ENCODE results near the gene DEDD. TPM values are rescaled to one million over a fixed set of nuclear protein-coding genes. Genes with fewer than 3 reads are reported as not detected.

The DEDD gene
- total RNA-seq, 1 experiment from 2014 or later, result 32.8 TPM

DNA sequence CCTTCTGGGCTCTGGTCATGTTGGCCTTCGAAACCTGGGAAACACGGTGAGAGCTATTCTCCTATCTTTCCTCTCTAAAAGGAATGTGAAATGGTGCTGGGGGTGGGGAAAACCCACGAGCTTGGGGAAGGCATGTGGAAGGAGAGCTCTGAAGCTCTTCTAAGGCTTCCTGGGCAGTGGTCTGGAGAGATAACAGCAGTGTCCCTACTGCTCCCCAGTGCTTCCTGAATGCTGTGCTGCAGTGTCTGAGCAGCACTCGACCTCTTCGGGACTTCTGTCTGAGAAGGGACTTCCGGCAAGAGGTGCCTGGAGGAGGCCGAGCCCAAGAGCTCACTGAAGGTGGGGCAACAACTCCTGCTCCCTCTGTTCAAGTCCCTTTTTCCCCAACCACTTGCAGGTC, 29.6 kb upstream of the DEDD start:
- H3K79me2 ChIP-seq (ENCODE audit: insufficient read depth, low read length), result peaks cover 11% of the 10 kb centered on the region; the same call in 1 of the 2 replicates
- ATAC-seq (no peak), DNase-seq (ENCODE audit: low read depth, low spot score) (no peak)
- no peak overlapping the region for H3K9ac ChIP-seq (ENCODE audit: low read length)
- intact Hi-C loops (cut with micrococcal nuclease), result no loop called here
- H3K27me3 ChIP-seq (ENCODE audit: insufficient read depth, low read length), result no peaks in the 10 kb centered on the region
- peaks cover 8 to 39% of the 10 kb centered on the region in 2 experiments; a peak in 3 of 4 replicates for H3K4me1 ChIP-seq (ENCODE audit: control insufficient read depth in 1 of 2, insufficient read depth in 2 of 2, low read length in 2 of 2)
- no peaks in the 10 kb centered on the region for H3K9me3 ChIP-seq (ENCODE audit: control insufficient read depth in 1 of 2, insufficient read depth in 1 of 2, low read depth in 1 of 2, low read length in 2 of 2)
- no peak overlapping the region for H3K27ac ChIP-seq (ENCODE audit: low read depth, low read length)
- H3K4me3 ChIP-seq (replicated peaks in 1 of 2; ENCODE audit: low read depth in 1 of 2, low read length in 2 of 2), result no peak overlapping the region
- TF ChIP-seq POLR2AphosphoS5 (IDR thresholded peaks at IDR 0.05; ENCODE audit: low read depth, low read length), result no peak
- TF ChIP-seq EZH2 (IDR thresholded peaks at IDR 0.05), result no peak
- TF ChIP-seq ELF1 (IDR thresholded peaks at IDR 0.05; ENCODE audit: borderline replicate concordance, low read depth), result no peak
- no peak for TF ChIP-seq RAD21 (IDR thresholded peaks at IDR 0.05; ENCODE audit: low read depth)
- TF ChIP-seq TCF7L2 (IDR thresholded peaks at IDR 0.05; ENCODE audit: borderline replicate concordance, extremely low read depth, insufficient read depth, insufficient read length), result no peak
- TF ChIP-seq CBX3 (IDR thresholded peaks at IDR 0.05; ENCODE audit: low read depth), result no peak
- TF ChIP-seq CEBPB (IDR thresholded peaks at IDR 0.05; ENCODE audit: low read depth), result no peak
- peaks cover 8 to 26% of the 10 kb centered on the region in 2 experiments; a peak in 2 of 4 replicates for H3K36me3 ChIP-seq (ENCODE audit: control insufficient read depth in 1 of 2, insufficient read depth in 2 of 2, low read length in 2 of 2)
- H2AFZ ChIP-seq (ENCODE audit: low read depth, low read length, poor library complexity, severe bottlenecking), result no peak overlapping the region
- H3K9me2 ChIP-seq (ENCODE audit: insufficient read depth), result no peaks in the 10 kb centered on the region
- H3K4me2 ChIP-seq (ENCODE audit: low read length), result no peak overlapping the region
- ChIA-PET POLR2A (no interaction called here), CTCF (no interaction called here), RAD21 (ENCODE audit: low non-redundant PET in 1 of 2, low total read pairs in 2 of 2, uncharacterized antibody in 2 of 2, unreplicated experiment in 2 of 2) (no interaction called here)
- H4K20me1 ChIP-seq (ENCODE audit: insufficient read depth), result no peaks in the 10 kb centered on the region
- BruUV-seq (replicated peaks), result no TSS peak

DNA sequence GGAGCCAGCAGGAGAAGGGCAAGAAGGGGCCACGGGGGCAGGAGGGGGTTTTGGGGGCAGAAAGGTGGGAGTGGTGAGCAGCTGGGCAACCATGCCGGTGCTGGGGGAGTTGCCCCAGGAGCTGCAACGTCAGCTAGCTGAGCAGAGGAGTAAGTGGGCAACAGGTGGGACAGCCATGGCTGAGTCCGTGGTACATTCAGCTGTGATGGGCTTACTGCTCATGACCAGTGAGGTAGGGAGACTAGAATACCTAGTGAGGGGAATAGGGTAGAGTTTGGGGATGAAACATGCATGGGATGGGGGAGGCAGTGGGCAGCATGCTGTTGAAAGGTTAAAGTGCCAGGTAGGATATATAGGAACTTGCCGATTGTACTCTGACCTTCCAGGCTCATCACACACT, 29.2 kb upstream of the DEDD start:
- H3K27ac ChIP-seq (ENCODE audit: low read depth, low read length), result no peak overlapping the region
- H4K20me1 ChIP-seq (ENCODE audit: insufficient read depth), result no peaks in the 10 kb centered on the region
- H3K4me3 ChIP-seq (replicated peaks in 1 of 2; ENCODE audit: low read depth in 1 of 2, low read length in 2 of 2), result no peak overlapping the region
- no peak for DNase-seq (ENCODE audit: low read depth, low spot score)
- peaks cover 8 to 36% of the 10 kb centered on the region in 2 experiments; a peak in 3 of 4 replicates for H3K4me1 ChIP-seq (ENCODE audit: control insufficient read depth in 1 of 2, insufficient read depth in 2 of 2, low read length in 2 of 2)
- no peaks in the 10 kb centered on the region for H3K27me3 ChIP-seq (ENCODE audit: insufficient read depth, low read length)
- ChIA-PET CTCF (no interaction called here), RAD21 (ENCODE audit: low non-redundant PET in 1 of 2, low total read pairs in 2 of 2, uncharacterized antibody in 2 of 2, unreplicated experiment in 2 of 2) (no interaction called here), POLR2A (no interaction called here)
- no TSS peak for BruUV-seq (replicated peaks)
- ATAC-seq, result no peak
- no peak overlapping the region for H2AFZ ChIP-seq (ENCODE audit: low read depth, low read length, poor library complexity, severe bottlenecking)
- H3K36me3 ChIP-seq (ENCODE audit: control insufficient read depth in 1 of 2, insufficient read depth in 2 of 2, low read length in 2 of 2), result peaks cover 8 to 26% of the 10 kb centered on the region in 2 experiments; a peak in 2 of 4 replicates
- no peak overlapping the region for H3K9ac ChIP-seq (ENCODE audit: low read length)
- no peaks in the 10 kb centered on the region for H3K9me2 ChIP-seq (ENCODE audit: insufficient read depth)
- no peaks in the 10 kb centered on the region for H3K9me3 ChIP-seq (ENCODE audit: control insufficient read depth in 1 of 2, insufficient read depth in 1 of 2, low read depth in 1 of 2, low read length in 2 of 2)
- peaks cover 11% of the 10 kb centered on the region; the same call in 1 of the 2 replicates for H3K79me2 ChIP-seq (ENCODE audit: insufficient read depth, low read length)
- intact Hi-C loops (cut with micrococcal nuclease), result no loop called here
- no peak overlapping the region for H3K4me2 ChIP-seq (ENCODE audit: low read length)
- TF ChIP-seq RAD21 (IDR thresholded peaks at IDR 0.05; ENCODE audit: low read depth), result no peak
- TF ChIP-seq, protein P1, sequence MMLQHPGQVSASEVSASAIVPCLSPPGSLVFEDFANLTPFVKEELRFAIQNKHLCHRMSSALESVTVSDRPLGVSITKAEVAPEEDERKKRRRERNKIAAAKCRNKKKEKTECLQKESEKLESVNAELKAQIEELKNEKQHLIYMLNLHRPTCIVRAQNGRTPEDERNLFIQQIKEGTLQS (IDR thresholded peaks at IDR 0.05), result no peak
- TF ChIP-seq SIN3A (IDR thresholded peaks at IDR 0.05; ENCODE audit: low read depth), result no peak
- no peak for TF ChIP-seq YY1 (IDR thresholded peaks at IDR 0.05; ENCODE audit: extremely low read depth, insufficient replicate concordance, low read depth, low read length)
- no peak for TF ChIP-seq EZH2phosphoT487 (IDR thresholded peaks at IDR 0.05; ENCODE audit: borderline replicate concordance)
- no peak for TF ChIP-seq CEBPB (IDR thresholded peaks at IDR 0.05; ENCODE audit: low read depth)
- no peak for TF ChIP-seq SP1 (IDR thresholded peaks at IDR 0.05; ENCODE audit: low read depth)
- TF ChIP-seq, protein P2, sequence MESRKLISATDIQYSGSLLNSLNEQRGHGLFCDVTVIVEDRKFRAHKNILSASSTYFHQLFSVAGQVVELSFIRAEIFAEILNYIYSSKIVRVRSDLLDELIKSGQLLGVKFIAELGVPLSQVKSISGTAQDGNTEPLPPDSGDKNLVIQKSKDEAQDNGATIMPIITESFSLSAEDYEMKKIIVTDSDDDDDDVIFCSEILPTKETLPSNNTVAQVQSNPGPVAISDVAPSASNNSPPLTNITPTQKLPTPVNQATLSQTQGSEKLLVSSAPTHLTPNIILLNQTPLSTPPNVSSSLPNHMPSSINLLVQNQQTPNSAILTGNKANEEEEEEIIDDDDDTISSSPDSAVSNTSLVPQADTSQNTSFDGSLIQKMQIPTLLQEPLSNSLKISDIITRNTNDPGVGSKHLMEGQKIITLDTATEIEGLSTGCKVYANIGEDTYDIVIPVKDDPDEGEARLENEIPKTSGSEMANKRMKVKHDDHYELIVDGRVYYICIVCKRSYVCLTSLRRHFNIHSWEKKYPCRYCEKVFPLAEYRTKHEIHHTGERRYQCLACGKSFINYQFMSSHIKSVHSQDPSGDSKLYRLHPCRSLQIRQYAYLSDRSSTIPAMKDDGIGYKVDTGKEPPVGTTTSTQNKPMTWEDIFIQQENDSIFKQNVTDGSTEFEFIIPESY (IDR thresholded peaks at IDR 0.05; ENCODE audit: extremely low read depth, insufficient replicate concordance, low read length), result no peak
- TF ChIP-seq, protein P3, sequence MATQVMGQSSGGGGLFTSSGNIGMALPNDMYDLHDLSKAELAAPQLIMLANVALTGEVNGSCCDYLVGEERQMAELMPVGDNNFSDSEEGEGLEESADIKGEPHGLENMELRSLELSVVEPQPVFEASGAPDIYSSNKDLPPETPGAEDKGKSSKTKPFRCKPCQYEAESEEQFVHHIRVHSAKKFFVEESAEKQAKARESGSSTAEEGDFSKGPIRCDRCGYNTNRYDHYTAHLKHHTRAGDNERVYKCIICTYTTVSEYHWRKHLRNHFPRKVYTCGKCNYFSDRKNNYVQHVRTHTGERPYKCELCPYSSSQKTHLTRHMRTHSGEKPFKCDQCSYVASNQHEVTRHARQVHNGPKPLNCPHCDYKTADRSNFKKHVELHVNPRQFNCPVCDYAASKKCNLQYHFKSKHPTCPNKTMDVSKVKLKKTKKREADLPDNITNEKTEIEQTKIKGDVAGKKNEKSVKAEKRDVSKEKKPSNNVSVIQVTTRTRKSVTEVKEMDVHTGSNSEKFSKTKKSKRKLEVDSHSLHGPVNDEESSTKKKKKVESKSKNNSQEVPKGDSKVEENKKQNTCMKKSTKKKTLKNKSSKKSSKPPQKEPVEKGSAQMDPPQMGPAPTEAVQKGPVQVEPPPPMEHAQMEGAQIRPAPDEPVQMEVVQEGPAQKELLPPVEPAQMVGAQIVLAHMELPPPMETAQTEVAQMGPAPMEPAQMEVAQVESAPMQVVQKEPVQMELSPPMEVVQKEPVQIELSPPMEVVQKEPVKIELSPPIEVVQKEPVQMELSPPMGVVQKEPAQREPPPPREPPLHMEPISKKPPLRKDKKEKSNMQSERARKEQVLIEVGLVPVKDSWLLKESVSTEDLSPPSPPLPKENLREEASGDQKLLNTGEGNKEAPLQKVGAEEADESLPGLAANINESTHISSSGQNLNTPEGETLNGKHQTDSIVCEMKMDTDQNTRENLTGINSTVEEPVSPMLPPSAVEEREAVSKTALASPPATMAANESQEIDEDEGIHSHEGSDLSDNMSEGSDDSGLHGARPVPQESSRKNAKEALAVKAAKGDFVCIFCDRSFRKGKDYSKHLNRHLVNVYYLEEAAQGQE (IDR thresholded peaks at IDR 0.05; ENCODE audit: low read depth), result no peak
- TF ChIP-seq, protein P4, sequence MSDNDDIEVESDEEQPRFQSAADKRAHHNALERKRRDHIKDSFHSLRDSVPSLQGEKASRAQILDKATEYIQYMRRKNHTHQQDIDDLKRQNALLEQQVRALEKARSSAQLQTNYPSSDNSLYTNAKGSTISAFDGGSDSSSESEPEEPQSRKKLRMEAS (IDR thresholded peaks at IDR 0.05), result no peak
- no peak for TF ChIP-seq TCF7L2 (IDR thresholded peaks at IDR 0.05; ENCODE audit: borderline replicate concordance, extremely low read depth, insufficient read depth, insufficient read length)

All from HCT116 (cell line).